HL-60 (cell line): ENCODE data around the gene IRF2.

Source experiments
- DNase-seq, 2 experiments: peaks; one replicate each; pipeline ENCODE4 v3.0.0-alpha.2; 2010 to 2020; ENCODE audit warnings: low read depth in 1 of 2, low spot score in 1 of 2
- H3K27ac ChIP-seq: fragments of 250-450 bp; sonication (Bioruptor Pico); replicated peaks from 2 replicates; pipeline ENCODE4 v1.5.1; 2020; ENCODE audit warnings: mild to moderate bottlenecking, moderate library complexity
- H3K27me3 ChIP-seq: fragments of 250-450 bp; sonication (Bioruptor Pico); 2 replicates; pipeline ENCODE4 v1.5.1; 2021; ENCODE audit warnings: mild to moderate bottlenecking, moderate library complexity; ENCODE audit not compliant: insufficient read depth, poor library complexity, severe bottlenecking
- H3K4me3 ChIP-seq: replicated peaks from 2 replicates; pipeline ENCODE4 v1.5.1; 2011; ENCODE audit warnings: mild to moderate bottlenecking, control low read depth, low read length; ENCODE audit not compliant: insufficient read depth
- CTCF ChIP-seq: IDR thresholded peaks from one replicate; pipeline ENCODE4 v1.5.1; 2011; ENCODE audit warnings: low read length, control low read depth, inconsistent platforms; ENCODE audit not compliant: insufficient read depth
- GABPA ChIP-seq: IDR thresholded peaks from 2 replicates; pipeline ENCODE4 v1.6.1; 2012; ENCODE audit warnings: low read depth
- POLR2AphosphoS5 ChIP-seq: IDR thresholded peaks from 2 replicates; pipeline ENCODE4 v1.6.1; 2012; ENCODE audit warnings: low read depth
- REST ChIP-seq: IDR thresholded peaks from 2 replicates; pipeline ENCODE4 v1.6.1; 2012; ENCODE audit warnings: low read depth; ENCODE audit not compliant: insufficient replicate concordance
- SPI1 ChIP-seq: IDR thresholded peaks from 2 replicates; pipeline ENCODE4 v1.6.1; 2012; ENCODE audit warnings: low read depth, mild to moderate bottlenecking, borderline replicate concordance

The IRF2 gene

DNA sequence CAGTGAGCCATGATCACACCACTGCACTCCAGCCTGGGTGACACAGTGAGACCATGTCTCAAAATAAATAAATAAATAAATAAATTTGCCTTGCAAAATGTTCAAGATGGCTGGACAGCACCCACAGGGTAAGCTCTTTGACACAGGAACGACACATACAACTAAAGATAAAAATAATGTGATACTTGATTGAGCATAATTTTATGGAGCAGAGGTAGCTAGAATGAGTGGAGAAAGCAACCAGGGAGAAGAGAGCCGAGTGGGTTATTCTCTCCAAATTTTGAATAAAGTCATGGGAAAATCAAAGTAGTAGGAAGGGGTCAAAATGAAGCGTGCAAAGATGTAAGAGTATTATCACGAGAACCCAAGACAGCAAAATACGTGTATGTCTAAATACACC lies 121.5 kb downstream of the IRF2 start:
- no peaks in the 10 kb centered on the region for H3K27me3 ChIP-seq
- H3K27ac ChIP-seq = no peak overlapping the region
- DNase-seq = no peak
- no peak overlapping the region for H3K4me3 ChIP-seq
- TF ChIP-seq CTCF (no peak), GABPA (no peak), SPI1 (no peak), REST (no peak), POLR2AphosphoS5 (no peak)

GRCh38 chr4:184351560-184352451 lies 122.5 kb downstream of the IRF2 start:
- no peak overlapping the region for H3K4me3 ChIP-seq
- no peak for TF ChIP-seq GABPA
- no peak for TF ChIP-seq REST
- no peak for TF ChIP-seq SPI1
- TF ChIP-seq CTCF = no peak
- no peak for TF ChIP-seq POLR2AphosphoS5
- no peak overlapping the region for H3K27ac ChIP-seq
- H3K27me3 ChIP-seq = no peaks in the 10 kb centered on the region
- DNase-seq = no peak

GRCh38 chr4:184350964-184351363 lies 123.4 kb downstream of the IRF2 start:
- DNase-seq = no peak
- no peak overlapping the region for H3K4me3 ChIP-seq
- no peaks in the 10 kb centered on the region for H3K27me3 ChIP-seq
- TF ChIP-seq GABPA = no peak
- TF ChIP-seq POLR2AphosphoS5 = no peak
- TF ChIP-seq REST = no peak
- no peak for TF ChIP-seq SPI1
- no peak for TF ChIP-seq CTCF
- H3K27ac ChIP-seq = no peak overlapping the region
